Central memory CD4-positive, alpha-beta T cell (primary cell): ENCODE measurements around the gene GMCL1.
A peak's percentile ranks its signal among the peaks of the same experiment; 100 is the strongest.
"Not testable (repeated sequence)": the region's sequence is repeated elsewhere in the genome, so short reads cannot be mapped to it uniquely, and the experiment has no call there.

Experiments used
- DNase-seq: peaks from one replicate; pipeline ENCODE4 v3.0.0; 2022

Gene GMCL1

GRCh38 chr2:69863298-69863697 is 33.8 kb downstream of the GMCL1 start:
- no peak for DNase-seq

GRCh38 chr2:69888451-69888850 is 59.0 kb downstream of the GMCL1 start:
- DNase-seq: no peak

- DNase-seq: no peak
Observed at GRCh38 chr2:69889302-69889701, 59.8 kb downstream of the GMCL1 start.

GRCh38 chr2:69890881-69891280 is 61.4 kb downstream of the GMCL1 start:
- DNase-seq: no peak

GRCh38 chr2:69892838-69893424 is 63.5 kb downstream of the GMCL1 start:
- DNase-seq: not testable (repeated sequence)

GRCh38 chr2:69893684-69894551 is 64.5 kb downstream of the GMCL1 start, which contains the start of gene SNRNP27:
Gene SNRNP27 (plus strand): TSS chr2:69893956. CDS start chr2:69893985, 29 bp downstream.
- DNase-seq: peak; percentile 72

GRCh38 chr2:69894737-69895136 is 65.3 kb downstream of the GMCL1 start:
- DNase-seq: not testable (repeated sequence)

GRCh38 chr2:69902213-69902922 is 72.9 kb downstream of the GMCL1 start:
- DNase-seq: no peak

GRCh38 chr2:69907216-69907615 is 77.8 kb downstream of the GMCL1 start:
- no peak for DNase-seq

- DNase-seq: peak; percentile 66
Observed at GRCh38 chr2:69911985-69912563, 82.6 kb downstream of the GMCL1 start.

- DNase-seq: peak; percentile 100
Observed at GRCh38 chr2:69914164-69914949, 84.9 kb downstream of the GMCL1 start.

GRCh38 chr2:69914950-69915945 is 85.8 kb downstream of the GMCL1 start, which contains the start of gene MXD1:
Gene MXD1 (plus strand): TSS chr2:69915109. CDS start chr2:69915331, 222 bp downstream.
- DNase-seq: no peak

- no peak for DNase-seq
Observed at GRCh38 chr2:69916106-69916505, 86.6 kb downstream of the GMCL1 start.

GRCh38 chr2:69917852-69918251 is 88.4 kb downstream of the GMCL1 start:
- DNase-seq: no peak

GRCh38 chr2:69918401-69918800 is 88.9 kb downstream of the GMCL1 start:
- DNase-seq: no peak

GRCh38 chr2:69923116-69923515 is 93.7 kb downstream of the GMCL1 start:
- DNase-seq: no peak

GRCh38 chr2:69926849-69927515 is 97.5 kb downstream of the GMCL1 start:
- DNase-seq: no peak
